OCI-LY3 (cell line): ENCODE data around the gene PAEP.

Experiments
- EZH2phosphoT487 ChIP-seq: fragments of 200-600 bp; shearing (Covaris generic); IDR thresholded peaks from 2 replicates; pipeline ENCODE4 v1.6.1; 2018; ENCODE audit warnings: antibody characterized with exemption, mixed run types, low read depth
- TF ChIP-seq, protein P1 (sequence below): fragments of 200-600, 300-600 bp; sonication (generic); IDR thresholded peaks from 2 replicates; pipeline ENCODE4 v1.5.1; 2014; ENCODE audit warnings: antibody characterized with exemption, low read length, low read depth

- TF ChIP-seq, protein P1, sequence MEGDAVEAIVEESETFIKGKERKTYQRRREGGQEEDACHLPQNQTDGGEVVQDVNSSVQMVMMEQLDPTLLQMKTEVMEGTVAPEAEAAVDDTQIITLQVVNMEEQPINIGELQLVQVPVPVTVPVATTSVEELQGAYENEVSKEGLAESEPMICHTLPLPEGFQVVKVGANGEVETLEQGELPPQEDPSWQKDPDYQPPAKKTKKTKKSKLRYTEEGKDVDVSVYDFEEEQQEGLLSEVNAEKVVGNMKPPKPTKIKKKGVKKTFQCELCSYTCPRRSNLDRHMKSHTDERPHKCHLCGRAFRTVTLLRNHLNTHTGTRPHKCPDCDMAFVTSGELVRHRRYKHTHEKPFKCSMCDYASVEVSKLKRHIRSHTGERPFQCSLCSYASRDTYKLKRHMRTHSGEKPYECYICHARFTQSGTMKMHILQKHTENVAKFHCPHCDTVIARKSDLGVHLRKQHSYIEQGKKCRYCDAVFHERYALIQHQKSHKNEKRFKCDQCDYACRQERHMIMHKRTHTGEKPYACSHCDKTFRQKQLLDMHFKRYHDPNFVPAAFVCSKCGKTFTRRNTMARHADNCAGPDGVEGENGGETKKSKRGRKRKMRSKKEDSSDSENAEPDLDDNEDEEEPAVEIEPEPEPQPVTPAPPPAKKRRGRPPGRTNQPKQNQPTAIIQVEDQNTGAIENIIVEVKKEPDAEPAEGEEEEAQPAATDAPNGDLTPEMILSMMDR, result no peak
- TF ChIP-seq EZH2phosphoT487, result no peak
These were observed 23.4 kb downstream of the PAEP start for GRCh38 chr9:135584934-135585333.
